ENCODE measurements around the gene SPPL3.

The SPPL3 gene

GRCh38 chr12:120836114-120836684 is 68.0 kb downstream of the SPPL3 start:
- no peak for TF ChIP-seq POLR2A (IDR thresholded peaks at IDR 0.05; ENCODE audit: low read length)
- no peak for TF ChIP-seq GATA1 (IDR thresholded peaks at IDR 0.05; ENCODE audit: low read depth, low read length)
- no peak for DNase-seq

GRCh38 chr12:120835657-120836056 is 68.5 kb downstream of the SPPL3 start:
- DNase-seq, result no peak

GRCh38 chr12:120835304-120835612 is 68.9 kb downstream of the SPPL3 start:
- DNase-seq, result no peak
- no peak for TF ChIP-seq GATA1 (IDR thresholded peaks at IDR 0.05; ENCODE audit: low read depth, low read length)

More at GRCh38 chr12:120835657-120836056, 68.5 kb downstream of the SPPL3 start:
- no peak for TF ChIP-seq POLR2A (IDR thresholded peaks at IDR 0.05; ENCODE audit: low read length)
- no peak for TF ChIP-seq GATA1 (IDR thresholded peaks at IDR 0.05; ENCODE audit: low read depth, low read length)

GRCh38 chr12:120834489-120835303 is 69.5 kb downstream of the SPPL3 start:
- TF ChIP-seq GATA1 (IDR thresholded peaks at IDR 0.05; ENCODE audit: low read depth, low read length) (no peak), POLR2A (IDR thresholded peaks at IDR 0.05; ENCODE audit: low read length) (no peak)
- no peak for DNase-seq

GRCh38 chr12:120833849-120834248 is 70.3 kb downstream of the SPPL3 start:
- TF ChIP-seq POLR2A (IDR thresholded peaks at IDR 0.05; ENCODE audit: low read length) (no peak), GATA1 (IDR thresholded peaks at IDR 0.05; ENCODE audit: low read depth, low read length) (no peak)
- DNase-seq, result no peak

- TF ChIP-seq POLR2A (IDR thresholded peaks at IDR 0.05; ENCODE audit: low read length) (no peak), GATA1 (IDR thresholded peaks at IDR 0.05; ENCODE audit: low read depth, low read length) (no peak)
- no peak for DNase-seq
Observed at GRCh38 chr12:120832737-120833136, 71.4 kb downstream of the SPPL3 start.

- TF ChIP-seq POLR2A (IDR thresholded peaks at IDR 0.05; ENCODE audit: low read length) (no peak), GATA1 (IDR thresholded peaks at IDR 0.05; ENCODE audit: low read depth, low read length) (no peak)
- no peak for DNase-seq
Observed at GRCh38 chr12:120831648-120832267, 72.4 kb downstream of the SPPL3 start.

- no peak for DNase-seq
- TF ChIP-seq GATA1 (IDR thresholded peaks at IDR 0.05; ENCODE audit: low read depth, low read length) (no peak), POLR2A (IDR thresholded peaks at IDR 0.05; ENCODE audit: low read length) (no peak)
Observed at GRCh38 chr12:120830966-120831365, 73.2 kb downstream of the SPPL3 start.

- TF ChIP-seq GATA1 (IDR thresholded peaks at IDR 0.05; ENCODE audit: low read depth, low read length) (no peak), POLR2A (IDR thresholded peaks at IDR 0.05; ENCODE audit: low read length) (no peak)
- DNase-seq, result peak; percentile 17 to 22
Observed at GRCh38 chr12:120830052-120830940, 73.9 kb downstream of the SPPL3 start.

GRCh38 chr12:120826335-120826734 is 77.8 kb downstream of the SPPL3 start:
- TF ChIP-seq GATA1 (IDR thresholded peaks at IDR 0.05; ENCODE audit: low read depth, low read length), result no peak
- no peak for TF ChIP-seq POLR2A (IDR thresholded peaks at IDR 0.05; ENCODE audit: low read length)
- DNase-seq, result no peak

- TF ChIP-seq GATA1 (IDR thresholded peaks at IDR 0.05; ENCODE audit: low read depth, low read length) (no peak), POLR2A (IDR thresholded peaks at IDR 0.05; ENCODE audit: low read length) (no peak)
- no peak for DNase-seq
Observed at GRCh38 chr12:120825337-120825736, 78.8 kb downstream of the SPPL3 start.

GRCh38 chr12:120822832-120823503 is 81.2 kb downstream of the SPPL3 start:
- TF ChIP-seq GATA1 (IDR thresholded peaks at IDR 0.05; ENCODE audit: low read depth, low read length), result no peak
- no peak for TF ChIP-seq POLR2A (IDR thresholded peaks at IDR 0.05; ENCODE audit: low read length)
- DNase-seq, result no peak

- TF ChIP-seq POLR2A (IDR thresholded peaks at IDR 0.05; ENCODE audit: low read length) (no peak), GATA1 (IDR thresholded peaks at IDR 0.05; ENCODE audit: low read depth, low read length) (no peak)
- no peak for DNase-seq
Observed at GRCh38 chr12:120821878-120822277, 82.3 kb downstream of the SPPL3 start.

Measured in erythroblast (primary cell).